SK-N-SH (cell line): ENCODE data around the gene ACD. TPM values are rescaled to one million over a fixed set of nuclear protein-coding genes. Genes with fewer than 3 reads are reported as not detected.

Experiments used
- CTCF ChIA-PET: fragments of 300-600, 350-600 bp; formaldehyde crosslinking; extraction: SDS; loops from one replicate; lab custom pipeline; 2021; lab: Yijun Ruan, JAX
- POLR2A ChIA-PET: fragments of 350-600 bp; sonication (Branson Sonifier 250); formaldehyde crosslinking; extraction: SDS; loops from one replicate; lab custom pipeline; 2020; ENCODE audit warnings: antibody characterized with exemption, inconsistent platforms; lab: Yijun Ruan, JAX
- DNase-seq: peaks from one replicate; pipeline ENCODE4 v3.0.0; 2012
- H2AFZ ChIP-seq: fragments of 200-600 bp; sonication (generic); 2 replicates; pipeline ENCODE4 v1.8.1; 2016; ENCODE audit warnings: antibody characterized with exemption, mild to moderate bottlenecking, low read depth
- H3F3A ChIP-seq: fragments of 200-600 bp; sonication (generic); replicated peaks from 2 replicates; pipeline ENCODE3; 2016; ENCODE audit warnings: antibody characterized with exemption, mild to moderate bottlenecking; ENCODE audit not compliant: insufficient read depth
- H3K27ac ChIP-seq, 2 experiments: fragments of 200-500 bp in 1 of 2; fragments of 200-600 bp in 1 of 2; sonication (Bioruptor generic) in 1 of 2; sonication (generic), shearing (Covaris generic) in 1 of 2; 2 replicates each; pipeline versions ENCODE4 v1.5.1 to v1.6.1; 2014 to 2016; ENCODE audit warnings: low read depth in 2 of 2, inconsistent platforms in 1 of 2, low read length in 1 of 2, mild to moderate bottlenecking in 1 of 2, mixed read lengths in 1 of 2
- H3K27me3 ChIP-seq: fragments of 200-600 bp; sonication (generic), shearing (Covaris generic); 2 replicates; pipeline ENCODE4 v1.6.1; 2016; ENCODE audit warnings: mixed run types; ENCODE audit not compliant: insufficient read depth
- H3K36me3 ChIP-seq, 2 experiments: fragments of 200-500 bp in 1 of 2; fragments of 200-600 bp in 1 of 2; sonication (Bioruptor generic) in 1 of 2; sonication (generic) in 1 of 2; replicated peaks in 1 of 2; 2 replicates each; pipeline versions ENCODE3 to v1.5.1; 2014 to 2016; ENCODE audit warnings: low read length in 1 of 2, mild to moderate bottlenecking in 1 of 2; ENCODE audit not compliant: insufficient read depth in 2 of 2, control insufficient read depth in 1 of 2
- H3K4me1 ChIP-seq, 2 experiments: fragments of 200-500 bp in 1 of 2; fragments of 200-600 bp in 1 of 2; sonication (Bioruptor generic) in 1 of 2; sonication (generic), shearing (Covaris generic) in 1 of 2; 2 replicates each; pipeline versions ENCODE4 v1.5.1 to v1.6.1; 2014 to 2016; ENCODE audit warnings: low read depth in 1 of 2, low read length in 1 of 2, mixed run types in 1 of 2; ENCODE audit not compliant: insufficient read depth in 2 of 2, control insufficient read depth in 1 of 2
- H3K4me2 ChIP-seq: fragments of 200-600 bp; sonication (generic), shearing (Covaris generic); 2 replicates; pipeline ENCODE4 v1.6.1; 2017; ENCODE audit warnings: mixed run types
- H3K4me3 ChIP-seq, 2 experiments: fragments of 200-500 bp in 1 of 2; fragments of 200-600 bp in 1 of 2; sonication (Bioruptor generic) in 1 of 2; sonication (generic), shearing (Covaris generic) in 1 of 2; 2 replicates each; pipeline versions ENCODE4 v1.5.1 to v1.8.1; 2014 to 2016; ENCODE audit warnings: low read depth in 2 of 2, inconsistent platforms in 1 of 2, low read length in 1 of 2, mild to moderate bottlenecking in 1 of 2, mixed read lengths in 1 of 2, moderate library complexity in 1 of 2
- H3K79me2 ChIP-seq: fragments of 200-600 bp; sonication (generic); 2 replicates; pipeline ENCODE4 v1.8.1; 2017; ENCODE audit warnings: mild to moderate bottlenecking; ENCODE audit not compliant: insufficient read depth
- H3K9ac ChIP-seq: fragments of 200-600 bp; sonication (generic); 2 replicates; pipeline ENCODE4 v1.6.1; 2017; ENCODE audit warnings: mixed run types
- H3K9me2 ChIP-seq: fragments of 200-600 bp; sonication (generic); 2 replicates; pipeline ENCODE4 v1.6.1; 2017; ENCODE audit warnings: mixed run types
- H3K9me3 ChIP-seq: fragments of 200-600 bp; sonication (generic); 2 replicates; pipeline ENCODE4 v1.6.1; 2017; ENCODE audit warnings: mixed run types, mild to moderate bottlenecking, moderate library complexity
- H4K20me1 ChIP-seq: fragments of 200-600 bp; sonication (generic); 2 replicates; pipeline ENCODE4 v1.6.1; 2017; ENCODE audit warnings: mild to moderate bottlenecking, mixed run types; ENCODE audit not compliant: insufficient read depth
- CHD2 ChIP-seq: fragments of 150-350 bp; IDR thresholded peaks from 2 replicates; pipeline ENCODE4 v1.6.1; 2018; ENCODE audit warnings: low read length; ENCODE audit not compliant: partially characterized antibody
- CTCF ChIP-seq: fragments of 200-600 bp; sonication (generic); IDR thresholded peaks from 2 replicates; pipeline ENCODE4 v1.6.1; 2017; ENCODE audit warnings: antibody characterized with exemption, mild to moderate bottlenecking, moderate library complexity
- ELF1 ChIP-seq: IDR thresholded peaks from 2 replicates; pipeline ENCODE4 v1.4.0; 2012
- EP300 ChIP-seq, 2 experiments: IDR thresholded peaks; 2 replicates each; pipeline versions ENCODE4 v1.4.0 to v1.6.1; 2012; ENCODE audit warnings: borderline replicate concordance in 1 of 2, low read depth in 1 of 2, low read length in 1 of 2
- FOSL2 ChIP-seq: IDR thresholded peaks from 2 replicates; pipeline ENCODE4 v1.4.0; 2012; ENCODE audit warnings: low read depth, mild to moderate bottlenecking, moderate library complexity, borderline replicate concordance
- FOXJ3 ChIP-seq: sonication (generic); formaldehyde crosslinking; IDR thresholded peaks from 2 replicates; pipeline ENCODE4 v1.5.1; 2020; ENCODE audit warnings: mild to moderate bottlenecking, missing genetic modification reagents
- FOXM1 ChIP-seq: IDR thresholded peaks from 2 replicates; pipeline ENCODE4 v1.4.0; 2012; ENCODE audit warnings: low read depth, mild to moderate bottlenecking
- GATA2 ChIP-seq: sonication (generic); formaldehyde crosslinking; IDR thresholded peaks from 2 replicates; pipeline ENCODE4 v1.5.0; 2020; ENCODE audit warnings: mild to moderate bottlenecking, missing genetic modification reagents
- JUND ChIP-seq: IDR thresholded peaks from 2 replicates; pipeline ENCODE4 v1.4.0; 2012
- MAX ChIP-seq: IDR thresholded peaks from 2 replicates; pipeline ENCODE4 v1.4.0; 2012; ENCODE audit warnings: low read depth
- MEF2A ChIP-seq: IDR thresholded peaks from 2 replicates; pipeline ENCODE4 v1.4.0; 2012; ENCODE audit warnings: low read depth, borderline replicate concordance
- MXI1 ChIP-seq: IDR thresholded peaks from 2 replicates; pipeline ENCODE4 v1.6.1; 2012; ENCODE audit warnings: mild to moderate bottlenecking, low read depth, low read length, improper control_type of control experiment
- NRF1 ChIP-seq: IDR thresholded peaks from 2 replicates; pipeline ENCODE4 v1.6.1; 2012; ENCODE audit warnings: low read depth, mild to moderate bottlenecking, low read length
- POLR2AphosphoS5 ChIP-seq: IDR thresholded peaks from 2 replicates; pipeline ENCODE4 v1.6.1; 2012; ENCODE audit warnings: low read depth, low read length
- RAD21 ChIP-seq: IDR thresholded peaks from 2 replicates; pipeline ENCODE4 v1.6.1; 2012; ENCODE audit warnings: mild to moderate bottlenecking, low read length
- RCOR1 ChIP-seq: fragments of 150-350 bp; IDR thresholded peaks from 2 replicates; pipeline ENCODE4 v1.6.1; 2017; ENCODE audit warnings: antibody characterized with exemption, low read length
- REST ChIP-seq: IDR thresholded peaks from 2 replicates; pipeline ENCODE4 v1.6.1; 2012; ENCODE audit warnings: mild to moderate bottlenecking, low read depth, low read length, moderate library complexity
- RFX5 ChIP-seq: IDR thresholded peaks from 2 replicates; pipeline ENCODE4 v1.6.1; 2012; ENCODE audit warnings: mild to moderate bottlenecking, improper control_type of control experiment, low read length
- SIN3A ChIP-seq: IDR thresholded peaks from 2 replicates; pipeline ENCODE4 v1.6.1; 2012; ENCODE audit warnings: low read depth, mild to moderate bottlenecking, low read length, moderate library complexity, borderline replicate concordance
- SMC3 ChIP-seq: IDR thresholded peaks from 2 replicates; pipeline ENCODE4 v1.6.1; 2012; ENCODE audit warnings: low read depth, low read length, improper control_type of control experiment
- USF1 ChIP-seq: IDR thresholded peaks from 2 replicates; pipeline ENCODE4 v1.4.0; 2012; ENCODE audit warnings: low read depth, borderline replicate concordance
- USF2 ChIP-seq: fragments of 150-350 bp; IDR thresholded peaks from 2 replicates; pipeline ENCODE4 v1.6.1; 2017; ENCODE audit warnings: antibody characterized with exemption, low read length, low read depth, borderline replicate concordance
- ZBTB33 ChIP-seq: IDR thresholded peaks from 2 replicates; pipeline ENCODE4 v1.4.0; 2012; ENCODE audit warnings: low read depth, borderline replicate concordance
- WGBS: methylation state at CpG from one replicate; pipeline ENCODE4 v1.1.6; 2017; ENCODE audit warnings: low lambda C conversion rate; 5-methylcytosine and 5-hydroxymethylcytosine counted together
- polyA plus RNA-seq, 3 experiments: library from polyadenylated mRNA; depleted of rRNA; stranded (reverse); fragments of >200 nt; gene quantifications; 2 replicates each; pipeline ENCODE4 v1.2.3, GENCODE V29; 2012

Gene ACD
- polyA plus RNA-seq, 1 of the 3 experiments (the other 2 are of a cell fraction): 37.8 TPM

GRCh38 chr16:67660564-67661028, 536 bp upstream of the ACD start, which contains the start of gene PARD6A:
Gene PARD6A (plus strand): TSS chr16:67660960. CDS start chr16:67661039, 79 bp downstream.
- 0% methylated on average over 9 of the region's 48 CpGs for WGBS
- TF ChIP-seq MXI1 (peak; percentile 77), SIN3A (peak; percentile 56; the same call in 1 of the 2 replicates), CTCF (no peak), RCOR1 (no peak), FOXM1 (no peak), REST (no peak), EP300 (IDR thresholded peaks at IDR 0.05; ENCODE audit: borderline replicate concordance in 1 of 2, low read depth in 1 of 2, low read length in 1 of 2) (no peak), FOXJ3 (CRISPR knock-in tag) (no peak), MEF2A (no peak), USF1 (no peak), ELF1 (no peak), MAX (peak; percentile 51; the same call in 1 of the 2 replicates), USF2 (no peak), ZBTB33 (no peak), POLR2AphosphoS5 (no peak), NRF1 (peak; percentile 42; the same call in 1 of the 2 replicates), JUND (no peak), RAD21 (no peak), GATA2 (no peak), CHD2 (no peak), FOSL2 (no peak), RFX5 (no peak), SMC3 (no peak)

More at GRCh38 chr16:67660564-67661028, 536 bp upstream of the ACD start, which contains the start of gene PARD6A:
- peaks cover 17% of the 10 kb centered on the region for H3K79me2 ChIP-seq
- peak within 1 kb of the TSS; percentile 94 to 95 for H3K27ac ChIP-seq
- CTCF ChIA-PET: interaction anchor here (0.9 to 18.3 kb wide), 9 partner anchors 12 to 168 kb away, joined by 3 to 246 read pairs (median 7); partner anchors contain the start of genes CARMIL2 and CTCF
- POLR2A ChIA-PET: interaction anchor here (0.6 to 1.4 kb wide), 11 partner anchors 8 to 274 kb away, joined by 3 to 8 read pairs (median 4); partner anchors contain the start of genes CARMIL2, CTCF, RANBP10 and RIPOR1
- H3K4me3 ChIP-seq: peak within 1 kb of the TSS; percentile 87 to 97
- 0 out of 2 replicates have a peak, but pooled peaks cover 3% of the 10 kb centered on the region for H4K20me1 ChIP-seq
- H3F3A ChIP-seq: peaks cover 12% of the 10 kb centered on the region
- peak within 1 kb of the TSS; percentile 82 for H3K9ac ChIP-seq
- no peaks in the 10 kb centered on the region for H3K9me2 ChIP-seq
- H2AFZ ChIP-seq: peak within 1 kb of the TSS; percentile 89
- H3K27me3 ChIP-seq: no peaks in the 10 kb centered on the region
- H3K4me1 ChIP-seq: peaks cover 0 to 25% of the 10 kb centered on the region in 2 experiments; a peak in 1 of 4 replicates
- H3K36me3 ChIP-seq: peaks cover 0 to 26% of the 10 kb centered on the region in 2 experiments
- H3K9me3 ChIP-seq: no peaks in the 10 kb centered on the region
- H3K4me2 ChIP-seq: peak within 1 kb of the TSS; percentile 93
- DNase-seq: peak; percentile 99
